Stomach (tissue), 9 donors: ENCODE results near the gene VPS54. TPM values are rescaled to one million over a fixed set of nuclear protein-coding genes. Genes with fewer than 3 reads are reported as not detected.
"Not testable (repeated sequence)": the region's sequence is repeated elsewhere in the genome, so short reads cannot be mapped to it uniquely, and the experiment has no call there.

Source experiments
- DNase-seq, 2 donors: peaks; one replicate each; pipeline versions ENCODE4 v3.0.0 to v3.0.0-alpha.2; 2013 to 2019
- H3K27ac ChIP-seq, 5 donors: fragments of 200-600 bp in 4 of 5; sonication (generic) in 4 of 5; one replicate each; pipeline ENCODE4 v1.5.1; 2013 to 2019; ENCODE audit warnings: mild to moderate bottlenecking in 1 of 5, moderate library complexity in 1 of 5
- H3K27me3 ChIP-seq, 3 donors: fragments of 200-600 bp; sonication (generic); one replicate each; pipeline ENCODE4 v1.5.1; 2017 to 2019; ENCODE audit warnings: mixed run types in 1 of 3
- H3K36me3 ChIP-seq, 4 donors: fragments of 200-600 bp; sonication (generic); 1 replicate in 3 of 4; 2 replicates in 1 of 4; pipeline ENCODE4 v1.5.1; 2016 to 2019
- H3K4me1 ChIP-seq, 4 donors: fragments of 200-600 bp; sonication (generic); one replicate each; pipeline ENCODE4 v1.5.1; 2016 to 2019
- H3K4me3 ChIP-seq, 4 donors: fragments of 200-600 bp; sonication (generic) in 3 of 4; one replicate each; pipeline ENCODE4 v1.5.1; 2016 to 2019; ENCODE audit warnings: mild to moderate bottlenecking in 1 of 4
- H3K9me3 ChIP-seq, 4 donors: fragments of 200-600 bp; sonication (generic); one replicate each; pipeline ENCODE4 v1.5.1; 2016 to 2019
- EP300 ChIP-seq: sonication (generic); formaldehyde crosslinking; IDR thresholded peaks from one replicate; pipeline ENCODE4 v1.6.1; 2017; ENCODE audit warnings: antibody characterized with exemption
- POLR2A ChIP-seq, 4 donors: fragments of 450-650 bp; IDR thresholded peaks; one replicate each; pipeline ENCODE4 v1.6.1; 2016; ENCODE audit warnings: antibody characterized with exemption in 4 of 4, control low read depth in 2 of 4, mild to moderate bottlenecking in 1 of 4, moderate library complexity in 1 of 4
- POLR2AphosphoS5 ChIP-seq, 3 donors: sonication (generic); formaldehyde crosslinking; IDR thresholded peaks; one replicate each; pipeline ENCODE4 v1.6.1; 2016; ENCODE audit warnings: antibody characterized with exemption in 3 of 3
- whole genome bisulfite sequencing, 5 donors: extraction: QIAGEN DNeasy Blood & Tissue Kit in 3 of 5; methylation state at CpG; one replicate each; pipeline versions ENCODE4 v1.1.5 to v1.1.7; 2013 to 2018; 5-methylcytosine and 5-hydroxymethylcytosine counted together
- intact Hi-C: fragments of 100-400 bp; cut with DNase I; formaldehyde crosslinking; loops from one replicate; pipeline ENCODE4 v1.15.1; 2023; ENCODE audit warnings: low total_unique reads
- polyA plus RNA-seq, 3 donors: library from polyadenylated mRNA; stranded (reverse); fragments of 200-250 nt; gene quantifications; one replicate each; pipeline ENCODE4 v1.2.3, GENCODE V29; 2013
- total RNA-seq, 5 donors: library from RNA; depleted of rRNA; stranded (reverse); fragments of >200 nt; gene quantifications; one replicate each; pipeline versions ENCODE4 v1.1.0 to v1.2.3, GENCODE V29; 2014 to 2016
- TF ChIP-seq, protein P1 (sequence below), 7 experiments: fragments of 450-650 bp in 4 of 7; fragments of 200-600 bp in 3 of 7; sonication (generic) in 3 of 7; IDR thresholded peaks; one replicate each; pipeline ENCODE4 v1.5.1; 2016 to 2019; ENCODE audit warnings: antibody characterized with exemption in 7 of 7, control low read depth in 2 of 7, mild to moderate bottlenecking in 1 of 7
- donor health status: healthy with polysubstance abuse.
- donor health status: Bipolar disorder and iron deficiency.
- donor health status: healthy.

The VPS54 gene
- total and polyA plus RNA-seq, 8 donors = 3.2 to 58.9 (median 13.1) TPM

DNA sequence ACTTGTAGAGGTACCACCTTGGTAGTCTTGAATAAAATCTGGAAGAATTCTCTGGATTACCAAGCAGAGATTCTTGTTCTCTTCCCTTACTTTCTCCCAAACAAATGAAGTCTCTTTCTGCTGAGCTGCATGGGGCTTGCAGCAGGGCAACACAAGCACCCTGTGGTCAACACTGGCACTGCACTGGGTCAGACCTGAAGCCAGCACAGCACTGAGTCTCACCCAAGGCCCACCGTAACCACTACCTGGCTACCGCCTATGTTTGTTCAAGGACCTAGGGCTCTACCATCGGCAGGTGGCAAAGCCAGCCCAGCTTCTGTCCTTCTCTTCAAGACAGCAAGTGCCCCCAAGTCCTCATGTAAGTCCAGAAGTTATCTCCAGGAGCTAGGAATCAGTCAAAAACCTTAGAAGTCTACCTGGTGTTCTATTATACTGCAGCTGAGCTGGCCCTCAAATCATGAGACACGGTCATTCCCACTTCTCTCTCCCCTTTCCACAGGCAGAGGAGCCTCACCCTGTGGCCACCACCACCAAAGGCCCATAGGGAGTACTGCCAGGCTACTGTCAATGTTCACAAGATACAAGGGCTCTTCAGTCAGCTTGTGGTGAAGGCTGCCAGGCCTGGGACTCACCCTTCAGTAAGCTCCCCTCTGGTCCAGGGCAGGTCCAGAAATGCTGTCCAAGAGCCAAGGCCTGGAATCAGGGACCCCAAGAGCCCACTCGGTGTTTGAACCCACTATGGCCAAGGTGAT is 18.4 kb downstream of the VPS54 start:
- WGBS, 5 donors = 95 to 97% (median 95%) methylated on average over 4 to 5 of the region's 5 CpGs
- Histone ChIP-seq H3K27ac (no peak overlapping the region), H3K27me3 (no peaks in the 10 kb centered on the region), H3K36me3 (peaks cover 0 to 3% (median 0%) of the 10 kb centered on the region in 4 donors), H3K4me1 (peaks cover 0 to 23% (median 6%) of the 10 kb centered on the region in 4 donors), H3K4me3 (no peak overlapping the region), H3K9me3 (peaks cover 0 to 10% (median 0%) of the 10 kb centered on the region in 4 donors)
- no peak for DNase-seq
- intact Hi-C loops = no loop called here
- TF ChIP-seq EP300 (no peak), POLR2A (IDR thresholded peaks at IDR 0.05) (no peak), POLR2AphosphoS5 (IDR thresholded peaks at IDR 0.05) (no peak)
- TF ChIP-seq, protein P1, sequence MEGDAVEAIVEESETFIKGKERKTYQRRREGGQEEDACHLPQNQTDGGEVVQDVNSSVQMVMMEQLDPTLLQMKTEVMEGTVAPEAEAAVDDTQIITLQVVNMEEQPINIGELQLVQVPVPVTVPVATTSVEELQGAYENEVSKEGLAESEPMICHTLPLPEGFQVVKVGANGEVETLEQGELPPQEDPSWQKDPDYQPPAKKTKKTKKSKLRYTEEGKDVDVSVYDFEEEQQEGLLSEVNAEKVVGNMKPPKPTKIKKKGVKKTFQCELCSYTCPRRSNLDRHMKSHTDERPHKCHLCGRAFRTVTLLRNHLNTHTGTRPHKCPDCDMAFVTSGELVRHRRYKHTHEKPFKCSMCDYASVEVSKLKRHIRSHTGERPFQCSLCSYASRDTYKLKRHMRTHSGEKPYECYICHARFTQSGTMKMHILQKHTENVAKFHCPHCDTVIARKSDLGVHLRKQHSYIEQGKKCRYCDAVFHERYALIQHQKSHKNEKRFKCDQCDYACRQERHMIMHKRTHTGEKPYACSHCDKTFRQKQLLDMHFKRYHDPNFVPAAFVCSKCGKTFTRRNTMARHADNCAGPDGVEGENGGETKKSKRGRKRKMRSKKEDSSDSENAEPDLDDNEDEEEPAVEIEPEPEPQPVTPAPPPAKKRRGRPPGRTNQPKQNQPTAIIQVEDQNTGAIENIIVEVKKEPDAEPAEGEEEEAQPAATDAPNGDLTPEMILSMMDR (IDR thresholded peaks at IDR 0.05) = no peak

- intact Hi-C loops = no loop called here
- no peaks in the 10 kb centered on the region for H3K27me3 ChIP-seq
- no peak overlapping the region for H3K4me3 ChIP-seq
- H3K9me3 ChIP-seq = peaks cover 0 to 10% (median 0%) of the 10 kb centered on the region in 4 donors
- 90 to 98% (median 95%) methylated on average over 2 of the region's 2 CpGs for WGBS, 5 donors
- no peak for DNase-seq
- TF ChIP-seq, protein P1 (IDR thresholded peaks at IDR 0.05) = no peak
- TF ChIP-seq POLR2AphosphoS5 (IDR thresholded peaks at IDR 0.05) (no peak), EP300 (no peak)
- no peak overlapping the region for H3K27ac ChIP-seq
- H3K36me3 ChIP-seq = peaks cover 0 to 3% (median 0%) of the 10 kb centered on the region in 4 donors
- H3K4me1 ChIP-seq = peaks cover 0 to 23% (median 7%) of the 10 kb centered on the region in 4 donors
Observed at GRCh38 chr2:63999049-63999448, 20.2 kb downstream of the VPS54 start.

DNA sequence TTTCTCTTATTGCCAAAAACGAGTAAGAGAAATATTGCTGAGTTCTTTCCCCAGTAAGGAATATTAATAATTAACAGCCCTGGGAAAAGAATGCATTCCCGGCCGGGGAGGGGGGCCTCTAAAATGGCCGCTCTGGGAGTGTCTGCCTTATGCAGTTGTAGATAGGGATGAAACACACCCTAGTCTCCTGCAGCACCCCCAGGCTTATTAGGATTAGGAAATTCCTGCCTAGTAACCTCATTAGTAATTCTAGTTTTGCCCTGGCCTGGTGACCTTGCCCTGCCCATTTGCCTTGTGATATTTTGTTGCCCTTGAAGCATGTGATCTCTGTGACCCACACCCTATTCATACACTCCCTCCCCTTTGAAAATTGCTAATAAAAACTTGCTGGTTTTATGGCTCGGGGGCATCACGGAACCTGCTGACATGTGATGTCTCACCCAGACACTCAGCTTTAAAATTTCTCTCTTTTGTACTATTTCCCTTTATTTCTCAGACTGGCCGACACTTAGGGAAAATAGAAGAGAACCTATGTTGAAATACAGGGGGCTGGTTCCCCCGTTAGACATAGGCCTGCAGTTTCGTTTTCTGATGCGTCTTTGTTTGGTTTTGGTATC is 22.5 kb downstream of the VPS54 start:
- peaks cover 0 to 20% (median 9%) of the 10 kb centered on the region in 4 donors for H3K4me1 ChIP-seq
- H3K9me3 ChIP-seq, H3K27me3 ChIP-seq, H3K27ac ChIP-seq, DNase-seq, intact Hi-C loops, H3K4me3 ChIP-seq, H3K36me3 ChIP-seq: not testable (repeated sequence)
- 94 to 96% (median 95%) methylated on average over 10 of the region's 10 CpGs for WGBS, 5 donors

- H3K27me3 ChIP-seq, H3K36me3 ChIP-seq, H3K9me3 ChIP-seq, intact Hi-C loops, H3K4me3 ChIP-seq, DNase-seq, H3K27ac ChIP-seq: not testable (repeated sequence)
- 95 to 98% (median 97%) methylated on average over 9 of the region's 9 CpGs for WGBS, 5 donors
- peaks cover 0 to 25% (median 14%) of the 10 kb centered on the region in 4 donors for H3K4me1 ChIP-seq
Observed at GRCh38 chr2:63994329-63995070, 24.7 kb downstream of the VPS54 start.

- Histone ChIP-seq H3K4me3 (no peak overlapping the region), H3K36me3 (no peaks in the 10 kb centered on the region), H3K27ac (no peak overlapping the region), H3K4me1 (peaks cover 0 to 25% (median 14%) of the 10 kb centered on the region in 4 donors), H3K27me3 (no peaks in the 10 kb centered on the region), H3K9me3 (peaks cover 0 to 10% (median 0%) of the 10 kb centered on the region in 4 donors)
- no peak for DNase-seq
- WGBS, 5 donors = 67 to 95% (median 89%) methylated on average over 5 of the region's 5 CpGs
- no peak for TF ChIP-seq EP300
- TF ChIP-seq POLR2A (IDR thresholded peaks at IDR 0.05) = no peak
- TF ChIP-seq, protein P1 (IDR thresholded peaks at IDR 0.05) = no peak
- TF ChIP-seq POLR2AphosphoS5 (IDR thresholded peaks at IDR 0.05) = no peak
- intact Hi-C loops = no loop called here
Observed at GRCh38 chr2:63993871-63994270, 25.4 kb downstream of the VPS54 start.

- DNase-seq, H3K27me3 ChIP-seq, H3K27ac ChIP-seq, H3K4me3 ChIP-seq, H3K9me3 ChIP-seq, H3K36me3 ChIP-seq, intact Hi-C loops: not testable (repeated sequence)
- 89 to 95% (median 93%) methylated on average over 9 of the region's 9 CpGs for whole genome bisulfite sequencing, 5 donors
- H3K4me1 ChIP-seq = peaks cover 0 to 25% (median 14%) of the 10 kb centered on the region in 4 donors
Observed at GRCh38 chr2:63993130-63993584, 26.1 kb downstream of the VPS54 start.
